Stimulated activated naive CD8-positive, alpha-beta T cell treated with anti-CD3 and anti-CD28 coated beads, Interleukin-15, Interleukin-2, amounts not matched to agents 100 ng/mL and 50 ng/mL, for 24 hours (primary cell): ENCODE measurements around the gene GPX3.

Experiments used
- H3K27ac Mint-ChIP-seq: one replicate; pipeline ENCODE4 v1.8.0; 2021; ENCODE audit warnings: mild to moderate bottlenecking, mixed read lengths
- H3K27me3 Mint-ChIP-seq: one replicate; pipeline ENCODE4 v1.8.0; 2021; ENCODE audit warnings: mixed read lengths
- H3K36me3 Mint-ChIP-seq: one replicate; pipeline ENCODE4 v1.8.0; 2021; ENCODE audit warnings: low read depth, mixed read lengths
- H3K4me1 Mint-ChIP-seq: one replicate; pipeline ENCODE4 v1.8.0; 2021; ENCODE audit warnings: low read depth, mixed read lengths
- H3K4me3 Mint-ChIP-seq: one replicate; pipeline ENCODE4 v1.8.0; 2021; ENCODE audit warnings: mild to moderate bottlenecking, mixed read lengths
- H3K9me3 Mint-ChIP-seq: one replicate; pipeline ENCODE4 v1.8.0; 2021; ENCODE audit warnings: mixed read lengths

Gene GPX3

DNA sequence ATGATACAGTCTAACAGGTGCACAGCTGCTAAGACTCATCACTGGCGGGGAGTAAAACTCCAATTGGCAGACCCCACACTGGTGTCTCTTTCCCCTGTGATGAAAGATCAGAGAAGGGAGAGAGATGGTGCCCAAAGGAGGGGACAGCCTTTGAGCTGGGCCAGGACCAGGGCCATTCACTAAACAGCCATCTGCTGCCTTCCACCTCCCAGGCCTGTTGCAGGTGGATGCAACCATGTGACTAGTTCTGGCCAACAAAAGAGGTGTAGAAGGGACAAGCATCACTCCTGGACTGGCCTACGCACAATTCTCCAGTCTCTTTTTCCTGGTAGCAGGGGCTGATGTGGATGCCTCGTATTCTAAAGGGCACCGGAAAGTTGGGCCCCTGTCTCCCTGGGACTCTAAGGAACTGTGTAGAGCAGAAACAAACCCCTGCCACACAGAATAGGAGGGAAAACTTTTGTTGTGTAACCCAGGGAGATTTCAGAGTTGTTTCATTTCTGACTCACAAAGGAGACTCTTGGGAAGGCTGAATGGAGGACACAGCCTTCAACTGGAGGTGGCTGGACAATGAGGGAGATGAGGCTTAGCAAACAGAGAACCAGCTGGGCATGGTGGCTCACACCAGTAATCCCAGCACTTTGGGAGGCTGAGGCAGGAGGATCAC is 33.5 kb downstream of the GPX3 start:
- Mint-ChIP-seq H3K4me3 (no peak overlapping the region), H3K36me3 (peaks cover 79% of the 10 kb centered on the region), H3K9me3 (no peaks in the 10 kb centered on the region), H3K27me3 (no peaks in the 10 kb centered on the region), H3K27ac (peak overlapping the region; percentile 40), H3K4me1 (peaks cover 46% of the 10 kb centered on the region)

DNA sequence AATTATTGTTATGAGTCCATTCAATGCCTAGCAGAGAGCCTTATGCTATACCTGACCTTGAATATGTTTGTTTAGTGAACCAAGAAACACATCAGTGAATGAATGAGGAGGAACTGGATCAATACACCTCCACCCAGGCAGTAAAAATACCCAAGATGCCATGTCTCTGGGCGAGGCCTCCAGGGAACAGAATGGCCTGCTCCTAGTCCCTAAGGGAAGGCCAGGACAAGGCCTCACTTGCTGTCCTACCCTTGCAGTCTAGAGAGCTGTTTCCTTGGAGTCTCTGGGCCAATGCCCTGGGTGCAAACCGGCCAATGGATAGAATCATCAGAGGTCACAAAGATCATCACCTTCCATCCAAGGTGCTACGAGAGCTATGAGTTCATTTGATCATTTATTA is 34.3 kb downstream of the GPX3 start:
- Mint-ChIP-seq H3K36me3 (peaks cover 79% of the 10 kb centered on the region), H3K4me1 (peaks cover 53% of the 10 kb centered on the region), H3K4me3 (no peak overlapping the region), H3K9me3 (no peaks in the 10 kb centered on the region), H3K27ac (peak overlapping the region; percentile 49), H3K27me3 (no peaks in the 10 kb centered on the region)

DNA sequence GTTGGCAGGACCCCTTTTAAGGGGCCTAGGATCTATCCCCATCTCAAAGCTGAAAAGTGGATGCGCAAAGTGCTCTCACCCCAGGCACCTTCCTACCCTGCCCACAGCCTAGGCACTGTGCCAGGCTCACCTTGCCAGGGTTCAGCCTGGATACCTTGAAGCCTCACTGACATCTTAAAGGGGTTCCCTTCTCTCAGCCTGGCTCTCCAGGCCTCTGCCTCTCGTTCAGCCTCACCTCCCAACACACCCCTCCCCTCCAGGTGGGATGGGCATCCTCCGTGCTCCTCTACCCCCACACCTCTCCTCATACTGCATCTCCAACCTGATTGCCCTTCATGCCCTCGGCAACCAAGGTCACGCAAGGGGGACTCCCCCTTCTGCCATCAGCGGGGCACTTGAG is 34.9 kb downstream of the GPX3 start:
- Mint-ChIP-seq H3K4me1 (peaks cover 60% of the 10 kb centered on the region), H3K4me3 (no peak overlapping the region), H3K36me3 (peaks cover 79% of the 10 kb centered on the region), H3K9me3 (no peaks in the 10 kb centered on the region), H3K27ac (no peak overlapping the region), H3K27me3 (no peaks in the 10 kb centered on the region)

DNA sequence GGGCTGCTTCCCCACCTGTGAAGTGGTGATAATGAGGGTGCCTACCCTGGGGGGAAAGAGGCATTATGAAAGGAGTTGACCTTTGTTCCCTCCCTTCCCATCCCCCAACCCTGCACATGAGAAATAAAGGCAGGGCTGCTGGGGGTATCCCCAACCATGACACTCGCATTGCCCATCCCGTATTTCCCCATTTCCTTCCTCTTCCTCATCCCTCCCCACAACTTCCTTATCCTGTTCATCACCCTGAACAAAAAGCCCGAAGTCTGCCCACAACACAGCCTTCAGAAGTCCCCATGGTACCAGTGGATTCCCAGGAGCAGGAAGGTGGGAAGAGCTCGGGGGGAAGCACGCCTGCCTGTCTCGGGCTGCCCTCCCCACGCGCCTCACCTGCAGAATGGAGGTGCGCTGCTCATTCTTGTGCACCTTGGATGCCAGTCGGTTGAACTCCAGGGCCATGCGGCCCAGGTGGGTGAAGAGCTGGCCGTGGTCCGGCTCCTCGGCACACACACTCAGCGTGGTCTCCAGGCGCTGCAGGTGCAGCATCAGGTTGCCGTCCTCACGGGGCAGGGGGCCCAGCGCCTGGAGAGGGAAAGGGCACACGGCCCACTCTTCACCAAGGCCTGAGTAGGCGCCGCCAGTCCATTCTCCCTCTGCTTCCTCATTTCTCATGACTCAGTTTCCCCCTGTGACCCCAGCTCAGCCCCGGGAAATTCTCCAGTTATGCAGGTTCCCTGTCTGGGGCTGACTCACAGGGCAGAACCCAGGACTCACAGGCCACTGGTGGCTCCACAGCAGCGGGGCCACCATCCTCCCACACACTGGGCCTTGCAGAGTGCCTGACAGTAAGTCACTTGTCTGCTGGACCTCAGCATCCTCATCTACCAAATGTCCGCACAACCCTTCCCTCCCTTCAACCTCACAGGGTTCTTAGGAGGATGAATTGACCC is 36.3 kb downstream of the GPX3 start:
- Mint-ChIP-seq H3K4me1 (peaks cover 70% of the 10 kb centered on the region), H3K27ac (no peak overlapping the region), H3K9me3 (no peaks in the 10 kb centered on the region), H3K36me3 (peaks cover 81% of the 10 kb centered on the region), H3K27me3 (no peaks in the 10 kb centered on the region), H3K4me3 (no peak overlapping the region)

DNA sequence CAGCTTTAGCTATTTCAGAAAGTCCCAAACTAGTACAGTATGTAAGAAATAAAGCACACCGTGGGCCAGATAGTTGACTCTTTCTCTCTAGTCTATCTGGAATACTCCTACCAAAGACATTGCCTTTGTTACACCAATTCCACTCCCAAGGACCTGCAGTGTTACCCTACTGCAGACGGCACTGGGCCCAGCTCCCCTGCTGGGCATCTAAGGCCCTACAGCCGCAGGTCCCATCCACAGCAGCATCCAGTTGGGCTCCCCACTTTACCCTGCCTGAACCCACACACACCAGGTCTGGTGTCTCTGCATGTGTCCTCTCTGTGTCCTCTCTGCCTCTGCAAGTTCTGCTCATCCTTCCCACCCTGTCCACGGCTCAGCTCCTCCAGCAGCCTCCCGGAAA is 37.9 kb downstream of the GPX3 start:
- H3K4me3 Mint-ChIP-seq, result no peak overlapping the region
- peaks cover 88% of the 10 kb centered on the region for H3K36me3 Mint-ChIP-seq
- peaks cover 75% of the 10 kb centered on the region for H3K4me1 Mint-ChIP-seq
- no peak overlapping the region for H3K27ac Mint-ChIP-seq
- H3K27me3 Mint-ChIP-seq, result no peaks in the 10 kb centered on the region
- no peaks in the 10 kb centered on the region for H3K9me3 Mint-ChIP-seq

DNA sequence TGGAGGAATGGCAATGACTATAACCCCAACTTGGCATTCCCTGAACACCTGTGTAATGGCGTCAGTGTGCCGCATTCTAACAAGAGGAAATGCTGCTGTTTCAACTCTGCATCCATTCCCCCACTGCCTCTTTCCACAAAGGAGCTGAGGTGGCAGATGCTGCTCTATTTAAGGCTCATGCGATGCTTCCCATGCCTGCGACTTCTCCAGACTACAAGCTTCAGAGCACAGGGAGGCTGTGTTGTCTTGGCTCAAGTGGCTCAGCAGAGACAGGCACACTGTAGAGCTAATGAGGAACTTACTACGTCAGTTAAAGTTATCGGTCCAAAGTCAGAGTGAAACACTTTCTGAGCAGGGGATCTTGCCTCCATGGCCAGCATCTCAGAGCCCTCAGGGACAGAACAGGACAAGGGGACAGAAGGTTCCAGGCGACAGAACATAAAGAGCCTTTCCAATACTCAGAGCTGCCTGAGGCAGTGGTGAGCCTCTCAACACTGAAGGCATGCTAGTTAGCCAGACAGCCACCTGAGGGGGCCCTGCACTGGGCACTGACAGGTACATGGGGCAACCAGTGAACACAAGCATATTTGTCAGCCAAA is 38.6 kb downstream of the GPX3 start:
- Mint-ChIP-seq H3K27me3 (no peaks in the 10 kb centered on the region), H3K27ac (peak overlapping the region; percentile 96), H3K36me3 (peaks cover 87% of the 10 kb centered on the region), H3K9me3 (no peaks in the 10 kb centered on the region), H3K4me3 (peak overlapping the region; percentile 66), H3K4me1 (peaks cover 76% of the 10 kb centered on the region)

DNA sequence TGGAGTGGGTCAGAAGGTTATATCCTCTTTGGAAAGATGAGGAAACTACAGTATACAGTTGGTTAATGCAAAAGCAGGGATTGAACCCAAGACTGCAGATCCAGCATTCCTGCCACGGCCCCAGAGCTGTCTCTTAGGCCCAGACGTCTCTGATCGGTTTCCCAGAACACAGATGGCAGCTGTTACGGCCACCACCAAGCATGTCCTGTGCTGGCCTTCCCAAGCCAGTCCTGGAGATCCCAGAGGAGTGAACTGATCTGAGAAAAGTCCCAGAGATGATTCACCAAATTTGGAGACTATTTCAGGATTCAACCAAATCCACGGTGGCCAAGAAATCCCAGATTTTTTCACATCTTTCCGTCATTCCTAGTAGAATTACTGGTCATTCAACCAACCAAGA is 40.4 kb downstream of the GPX3 start:
- peaks cover 75% of the 10 kb centered on the region for H3K36me3 Mint-ChIP-seq
- H3K4me1 Mint-ChIP-seq, result peaks cover 88% of the 10 kb centered on the region
- no peaks in the 10 kb centered on the region for H3K27me3 Mint-ChIP-seq
- peak overlapping the region; percentile 96 for H3K27ac Mint-ChIP-seq
- H3K9me3 Mint-ChIP-seq, result no peaks in the 10 kb centered on the region
- H3K4me3 Mint-ChIP-seq, result peak overlapping the region; percentile 66

DNA sequence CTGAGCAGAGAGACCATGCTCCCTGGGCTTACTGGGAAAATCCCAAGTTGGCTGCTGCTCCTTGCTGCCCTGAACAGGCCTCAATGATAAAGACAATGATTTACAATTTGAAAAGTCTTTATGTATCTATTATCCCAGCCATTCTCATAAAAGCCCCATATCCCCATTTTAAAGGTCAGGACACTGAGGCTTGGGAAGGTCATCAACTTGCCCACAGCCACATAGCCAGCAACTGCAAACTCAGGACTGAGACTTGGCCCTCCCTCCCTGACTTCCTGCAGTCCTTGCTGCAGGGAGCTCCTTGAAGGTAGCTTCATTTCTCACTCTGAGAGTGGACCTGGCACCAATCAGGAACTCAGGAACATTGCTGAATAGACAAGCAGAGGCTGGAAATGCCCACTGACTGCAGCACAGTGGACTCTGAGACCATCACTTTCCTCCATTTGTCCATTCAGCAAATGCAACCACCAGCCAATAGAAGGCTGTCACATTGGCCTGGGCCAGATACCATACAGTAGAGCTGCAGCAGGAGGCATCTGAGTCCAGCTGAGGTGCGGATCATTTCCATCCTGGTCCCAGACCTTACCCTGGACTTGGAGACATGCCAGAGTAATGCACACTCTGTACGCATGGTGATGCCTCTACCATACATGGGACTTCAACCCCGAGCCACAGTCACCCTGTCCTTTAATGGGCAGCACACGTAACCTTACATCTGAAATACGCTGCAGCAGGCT is 42.2 kb downstream of the GPX3 start:
- no peaks in the 10 kb centered on the region for H3K27me3 Mint-ChIP-seq
- H3K4me3 Mint-ChIP-seq, result peak overlapping the region; percentile 36
- peaks cover 94% of the 10 kb centered on the region for H3K4me1 Mint-ChIP-seq
- peaks cover 77% of the 10 kb centered on the region for H3K36me3 Mint-ChIP-seq
- no peaks in the 10 kb centered on the region for H3K9me3 Mint-ChIP-seq
- peak overlapping the region; percentile 85 for H3K27ac Mint-ChIP-seq

DNA sequence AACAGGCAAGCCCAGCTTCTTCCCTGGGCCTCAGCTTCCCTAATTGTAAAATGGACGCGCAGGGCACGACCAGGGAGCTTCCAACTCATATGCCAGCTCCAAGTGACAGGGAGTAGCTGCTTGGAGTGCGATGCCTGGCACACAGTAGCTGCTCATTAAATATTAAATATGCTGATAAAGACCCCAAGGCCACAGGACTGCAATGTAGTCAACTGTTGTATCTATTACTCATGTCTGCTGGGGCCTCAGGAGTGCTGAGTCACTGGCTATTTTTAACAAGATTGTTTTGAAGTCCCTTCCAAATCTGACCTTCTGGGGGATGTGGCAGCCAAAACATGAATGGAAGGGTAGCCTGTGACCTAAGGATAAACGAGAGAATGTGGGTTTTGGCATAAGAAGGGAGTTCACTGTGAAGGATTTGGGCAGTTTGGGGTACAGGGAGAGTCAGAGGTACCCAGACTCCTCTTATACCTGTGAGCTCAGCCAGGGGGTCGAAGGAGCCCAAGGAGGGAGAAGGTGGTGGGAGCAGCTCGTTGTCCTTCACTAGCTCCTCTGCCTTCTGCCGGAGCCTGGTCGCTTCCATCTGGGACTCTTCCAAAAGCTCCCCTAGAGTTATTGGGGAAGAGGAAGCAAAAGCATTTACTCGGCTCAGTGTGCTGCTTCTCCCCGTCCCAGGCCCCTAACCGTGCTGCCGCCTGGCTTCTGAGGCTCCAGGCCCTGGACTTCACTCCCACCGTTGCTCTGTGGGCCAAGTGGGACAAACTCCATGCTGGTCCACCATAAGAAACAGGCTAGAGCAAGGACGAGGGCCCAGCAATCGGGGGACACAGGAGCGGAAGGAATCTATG is 43.0 kb downstream of the GPX3 start:
- Mint-ChIP-seq H3K9me3 (no peaks in the 10 kb centered on the region), H3K27me3 (no peaks in the 10 kb centered on the region), H3K27ac (peak overlapping the region; percentile 85), H3K4me3 (peak overlapping the region; percentile 36), H3K4me1 (peaks cover 100% of the 10 kb centered on the region), H3K36me3 (peaks cover 80% of the 10 kb centered on the region)

DNA sequence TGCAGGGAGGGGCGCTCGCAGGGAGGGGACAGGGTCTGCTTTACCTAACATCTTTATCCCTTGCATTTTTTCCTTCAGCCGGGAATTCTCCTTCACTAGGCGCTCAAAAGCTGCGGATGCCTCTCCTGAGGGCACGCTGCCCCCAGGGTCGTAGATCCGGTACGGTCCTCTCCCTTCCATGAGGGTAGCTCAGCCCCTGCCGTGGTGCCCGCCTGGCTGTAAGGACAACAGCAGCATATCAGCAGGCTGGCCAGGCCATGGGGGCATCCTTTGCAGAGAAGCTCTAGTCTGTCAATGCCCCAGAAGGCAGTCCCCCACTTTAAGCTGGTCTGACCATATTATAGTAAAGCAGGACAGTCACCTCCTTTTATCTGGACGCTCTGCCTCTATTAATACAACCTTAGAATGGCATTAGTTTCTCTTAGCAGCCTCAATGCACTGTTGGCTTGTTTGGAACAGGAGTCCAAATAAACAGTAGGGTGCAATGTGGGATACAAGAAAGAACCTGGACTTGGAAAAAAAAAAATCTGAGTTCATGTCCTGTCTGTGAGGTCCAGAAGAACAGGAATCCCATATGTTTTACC is 44.6 kb downstream of the GPX3 start:
- peak overlapping the region; percentile 63 for H3K27ac Mint-ChIP-seq
- no peaks in the 10 kb centered on the region for H3K27me3 Mint-ChIP-seq
- H3K4me1 Mint-ChIP-seq, result peaks cover 100% of the 10 kb centered on the region
- no peak overlapping the region for H3K4me3 Mint-ChIP-seq
- no peaks in the 10 kb centered on the region for H3K9me3 Mint-ChIP-seq
- peaks cover 75% of the 10 kb centered on the region for H3K36me3 Mint-ChIP-seq

DNA sequence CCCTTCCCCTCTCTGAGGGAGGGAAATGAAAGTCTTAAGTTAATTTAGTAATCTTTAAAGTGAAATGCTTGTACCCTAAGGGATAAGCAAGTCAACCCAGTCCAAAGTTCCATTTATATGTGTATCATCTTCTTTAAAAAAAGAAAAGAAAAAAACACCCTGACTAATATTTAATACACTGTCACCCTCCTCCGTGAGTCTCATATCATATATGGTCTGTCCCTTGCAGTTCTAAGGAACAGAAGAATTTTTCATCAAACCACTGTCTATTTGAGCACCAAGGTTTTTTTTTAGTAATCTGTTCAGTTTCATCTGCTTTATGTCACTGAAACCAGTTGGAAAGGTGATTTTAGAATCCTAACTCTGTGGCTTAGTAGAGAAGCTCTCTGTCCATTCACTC is 45.2 kb downstream of the GPX3 start:
- Mint-ChIP-seq H3K4me1 (peaks cover 100% of the 10 kb centered on the region), H3K27me3 (no peaks in the 10 kb centered on the region), H3K36me3 (peaks cover 74% of the 10 kb centered on the region), H3K9me3 (no peaks in the 10 kb centered on the region), H3K27ac (peak overlapping the region; percentile 89), H3K4me3 (peak overlapping the region; percentile 52)

DNA sequence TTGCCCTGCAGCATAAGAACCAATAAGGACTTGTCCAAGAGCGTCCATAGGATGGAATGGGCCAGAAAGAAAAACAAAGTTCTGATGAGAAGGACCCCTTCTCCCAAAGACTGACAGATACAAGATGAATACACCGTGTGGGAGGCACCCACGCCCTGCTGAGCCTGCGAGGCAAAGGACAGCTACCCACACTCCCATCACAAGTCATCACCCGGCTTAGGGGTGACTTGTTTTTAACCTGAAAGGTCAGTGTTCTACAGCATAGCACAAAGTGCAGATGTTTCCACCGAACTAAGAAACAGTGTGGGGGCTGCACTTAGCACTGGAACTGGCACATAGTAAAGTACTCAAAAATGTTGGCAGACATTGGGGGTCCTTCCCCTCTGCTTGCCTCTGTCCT is 46.5 kb downstream of the GPX3 start:
- Mint-ChIP-seq H3K4me3 (peak overlapping the region; percentile 58), H3K27ac (peak overlapping the region; percentile 89), H3K36me3 (peaks cover 75% of the 10 kb centered on the region), H3K4me1 (peaks cover 100% of the 10 kb centered on the region), H3K27me3 (no peaks in the 10 kb centered on the region), H3K9me3 (no peaks in the 10 kb centered on the region)

DNA sequence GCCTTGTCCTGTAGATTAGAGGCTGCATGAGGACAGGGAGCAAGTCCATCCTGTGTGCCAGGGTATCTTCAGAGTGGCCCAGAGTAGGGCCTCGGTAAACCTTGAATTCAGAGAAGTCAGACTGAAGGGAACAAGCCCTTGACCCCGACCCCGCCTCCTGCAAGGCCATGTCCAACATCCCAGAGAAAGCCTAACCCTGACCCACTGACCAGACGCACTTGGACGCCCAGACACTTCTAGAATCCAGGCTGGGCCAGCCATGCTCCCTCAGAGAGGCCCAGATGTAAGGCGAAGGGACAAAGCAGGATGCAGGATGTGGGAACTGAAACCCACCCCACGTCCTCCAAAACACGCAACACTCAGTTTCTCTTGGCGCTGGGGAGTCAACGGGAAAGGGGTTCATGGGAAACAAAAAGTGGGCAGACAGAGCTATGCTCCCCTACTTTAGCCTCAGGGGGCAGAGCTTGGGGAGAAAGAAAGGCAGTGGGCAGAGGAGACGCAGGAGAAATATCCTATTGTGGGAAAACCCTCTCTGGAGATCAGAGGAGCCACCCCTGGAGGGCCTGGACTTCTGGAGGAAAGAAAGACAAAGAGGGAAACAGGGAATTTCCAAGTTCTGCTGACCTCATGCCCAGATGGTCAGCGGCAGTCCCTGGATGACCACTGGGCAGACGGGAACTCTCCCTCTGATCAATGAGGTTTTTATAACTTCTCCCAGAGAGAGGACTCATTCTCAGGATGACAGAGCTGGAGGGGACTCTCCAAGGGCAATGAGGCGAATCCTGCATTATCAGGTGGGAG is 47.4 kb downstream of the GPX3 start:
- Mint-ChIP-seq H3K9me3 (no peaks in the 10 kb centered on the region), H3K27me3 (no peaks in the 10 kb centered on the region), H3K36me3 (peaks cover 73% of the 10 kb centered on the region), H3K4me3 (peak overlapping the region; percentile 58), H3K4me1 (peaks cover 100% of the 10 kb centered on the region), H3K27ac (peak overlapping the region; percentile 76)
